GM10266 (cell line): ENCODE results near the gene COL5A1.

Source experiments
- DNase-seq: peaks from one replicate; pipeline ENCODE4 v3.0.0; 2012; ENCODE audit errors: extremely low spot score
- TF ChIP-seq, protein P1 (sequence below): IDR thresholded peaks from 2 replicates; pipeline ENCODE4 v1.5.1; 2012; ENCODE audit warnings: mild to moderate bottlenecking, low read depth; ENCODE audit not compliant: control insufficient read depth, insufficient read depth; ENCODE audit errors: missing control alignments

COL5A1 gene

DNA sequence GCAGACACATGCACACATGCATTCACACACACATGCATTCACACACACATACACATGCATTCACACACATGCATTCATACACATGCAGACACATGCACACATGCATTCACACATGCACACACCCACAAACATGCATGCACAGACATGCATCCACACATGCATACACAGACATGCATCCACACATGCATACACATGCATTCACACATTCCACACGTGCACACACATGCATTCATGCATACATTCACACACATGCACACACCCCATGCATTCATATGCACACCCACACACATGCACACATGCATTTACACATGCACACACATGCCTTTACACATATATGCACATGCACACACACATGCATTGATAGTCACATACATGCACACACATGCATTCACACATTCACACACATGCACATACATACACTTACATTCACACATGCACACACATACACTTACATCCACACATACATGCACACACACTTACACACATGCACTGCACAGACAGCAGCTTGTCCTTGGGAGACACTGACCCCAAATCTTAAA lies 106.4 kb downstream of the COL5A1 start:
- TF ChIP-seq, protein P1, sequence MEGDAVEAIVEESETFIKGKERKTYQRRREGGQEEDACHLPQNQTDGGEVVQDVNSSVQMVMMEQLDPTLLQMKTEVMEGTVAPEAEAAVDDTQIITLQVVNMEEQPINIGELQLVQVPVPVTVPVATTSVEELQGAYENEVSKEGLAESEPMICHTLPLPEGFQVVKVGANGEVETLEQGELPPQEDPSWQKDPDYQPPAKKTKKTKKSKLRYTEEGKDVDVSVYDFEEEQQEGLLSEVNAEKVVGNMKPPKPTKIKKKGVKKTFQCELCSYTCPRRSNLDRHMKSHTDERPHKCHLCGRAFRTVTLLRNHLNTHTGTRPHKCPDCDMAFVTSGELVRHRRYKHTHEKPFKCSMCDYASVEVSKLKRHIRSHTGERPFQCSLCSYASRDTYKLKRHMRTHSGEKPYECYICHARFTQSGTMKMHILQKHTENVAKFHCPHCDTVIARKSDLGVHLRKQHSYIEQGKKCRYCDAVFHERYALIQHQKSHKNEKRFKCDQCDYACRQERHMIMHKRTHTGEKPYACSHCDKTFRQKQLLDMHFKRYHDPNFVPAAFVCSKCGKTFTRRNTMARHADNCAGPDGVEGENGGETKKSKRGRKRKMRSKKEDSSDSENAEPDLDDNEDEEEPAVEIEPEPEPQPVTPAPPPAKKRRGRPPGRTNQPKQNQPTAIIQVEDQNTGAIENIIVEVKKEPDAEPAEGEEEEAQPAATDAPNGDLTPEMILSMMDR = no peak
- DNase-seq = no peak

DNA sequence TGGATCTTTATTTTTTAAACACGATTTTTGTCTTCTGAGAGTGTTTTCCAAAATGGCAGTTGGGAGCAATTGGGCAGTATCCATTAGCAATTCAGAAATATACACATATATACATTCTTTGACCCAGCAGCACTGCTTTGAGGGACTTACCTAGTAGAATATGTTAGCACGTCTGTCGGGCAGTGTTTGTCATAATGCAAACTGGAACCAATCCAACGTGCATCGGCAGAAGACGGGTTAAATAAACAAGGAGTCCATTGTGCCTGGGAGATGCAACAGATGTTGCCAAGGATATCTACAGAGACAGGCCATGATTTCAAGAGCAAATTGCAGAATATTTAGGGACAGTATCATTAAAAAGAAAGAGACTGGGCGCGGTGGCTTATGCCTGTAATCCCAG lies 107.0 kb downstream of the COL5A1 start:
- TF ChIP-seq, protein P1 = no peak
- no peak for DNase-seq

DNA sequence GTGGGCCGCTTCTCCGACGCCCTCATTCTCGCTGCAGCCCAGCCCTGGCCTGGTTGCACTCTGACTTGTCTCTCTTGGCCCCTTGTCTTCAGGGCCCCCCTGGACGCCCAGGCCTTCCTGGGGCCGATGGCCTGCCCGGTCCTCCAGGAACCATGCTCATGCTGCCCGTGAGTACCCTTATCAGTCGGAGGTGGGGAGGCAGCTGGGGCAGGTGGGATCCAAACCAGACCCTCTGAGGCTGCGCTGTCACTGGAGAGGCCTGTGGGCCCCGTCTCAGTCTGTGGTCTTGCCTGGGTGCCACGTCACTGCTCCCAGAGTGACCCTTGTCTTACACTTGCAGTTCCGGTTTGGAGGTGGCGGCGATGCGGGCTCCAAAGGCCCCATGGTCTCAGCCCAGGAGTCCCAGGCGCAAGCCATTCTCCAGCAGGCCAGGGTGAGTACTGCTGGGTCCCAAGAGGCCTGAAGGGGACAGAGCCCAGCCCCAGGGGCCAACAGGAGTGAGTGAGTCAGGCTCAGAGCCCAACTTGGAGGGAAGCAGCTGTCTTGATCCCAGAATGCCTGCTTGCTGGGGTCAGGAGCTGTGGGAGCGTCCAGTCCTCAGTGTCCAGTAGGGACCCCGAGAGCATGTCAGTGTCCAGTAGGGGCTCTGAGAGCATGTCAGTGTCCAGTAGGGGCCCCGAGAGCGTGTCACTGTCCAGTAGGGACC lies 109.0 kb downstream of the COL5A1 start:
- no peak for DNase-seq

DNA sequence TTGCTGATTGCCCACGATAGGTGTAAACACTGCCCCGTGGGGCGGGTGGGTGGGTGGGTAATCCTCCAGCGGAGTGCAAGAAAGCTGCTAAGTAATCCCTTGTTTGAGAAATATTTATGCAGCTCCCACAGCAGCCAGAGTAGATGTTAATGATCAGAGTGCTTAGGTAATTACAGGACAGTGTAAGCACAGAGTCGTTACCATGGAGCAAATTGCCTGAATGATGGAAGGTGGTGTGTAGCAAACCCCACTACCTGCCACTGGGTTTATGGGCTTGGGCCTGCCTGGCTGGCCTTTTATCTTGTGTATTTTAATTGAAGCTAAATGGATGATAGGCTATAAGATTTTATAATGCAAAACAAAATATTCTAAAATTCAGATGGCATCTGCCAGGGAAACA lies 110.0 kb downstream of the COL5A1 start:
- no peak for DNase-seq
- TF ChIP-seq, protein P1 = no peak

More for the DNA sequence above, 109.0 kb downstream of the COL5A1 start:
- TF ChIP-seq, protein P1 = no peak

DNA sequence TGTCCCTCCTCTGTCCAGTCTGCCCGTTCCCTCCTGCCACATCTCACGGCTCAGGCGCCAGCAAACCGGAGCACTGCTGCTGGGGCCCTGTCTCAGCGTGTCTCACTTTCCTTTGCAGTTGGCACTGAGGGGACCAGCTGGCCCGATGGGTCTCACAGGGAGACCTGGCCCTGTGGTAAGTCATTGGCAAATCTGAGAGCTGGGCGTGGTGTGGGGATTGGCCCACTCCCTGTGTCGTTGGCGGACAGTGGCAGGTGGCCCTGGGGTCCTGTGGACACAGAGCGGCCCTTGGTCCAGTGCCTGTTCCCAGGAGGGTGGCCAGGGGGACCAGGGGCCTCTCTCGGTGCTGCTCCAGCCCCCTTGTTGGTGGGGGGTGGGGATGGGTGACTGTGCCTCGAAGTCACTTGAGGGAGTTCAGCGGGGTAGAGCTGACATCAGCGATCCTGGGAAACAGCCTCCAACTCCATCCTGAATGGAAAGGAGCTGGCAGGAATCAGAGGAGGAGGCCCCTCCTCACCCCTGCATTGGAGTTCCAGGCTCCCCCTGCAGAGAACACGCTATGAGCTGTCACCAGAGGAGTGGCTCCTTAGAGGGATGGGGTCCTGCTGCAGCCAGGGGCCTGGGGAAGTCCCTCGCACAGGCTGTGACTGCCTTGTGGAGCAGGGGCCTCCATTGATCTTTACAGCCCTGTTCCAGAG lies 111.0 kb downstream of the COL5A1 start:
- DNase-seq = no peak
- TF ChIP-seq, protein P1 = no peak

DNA sequence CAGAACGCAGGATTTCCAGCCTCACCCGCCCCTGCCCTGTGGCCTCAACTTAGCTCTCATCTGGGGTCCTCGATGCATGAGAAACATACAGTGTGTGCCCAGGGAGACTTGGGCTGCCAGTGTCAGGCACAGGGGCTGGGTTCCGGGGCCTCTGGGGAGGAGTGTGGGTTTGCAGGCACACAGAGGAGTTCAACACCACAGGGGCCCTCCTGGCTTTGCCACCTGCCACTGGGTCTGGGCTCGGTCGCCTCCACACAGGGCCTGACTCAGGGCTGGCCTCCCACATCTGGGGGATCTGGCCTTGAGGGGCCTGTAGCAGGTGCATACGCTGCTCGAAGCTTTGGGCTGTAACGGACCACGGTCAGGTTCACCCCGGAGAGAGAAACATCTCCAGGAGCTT lies 111.6 kb downstream of the COL5A1 start:
- no peak for DNase-seq
- TF ChIP-seq, protein P1 = no peak
